LNCAP (cell line): ENCODE results near the gene CHMP6.

Experiments used
- CTCF ChIP-seq: fragments of 450-650 bp; IDR thresholded peaks from 2 replicates; pipeline ENCODE4 v1.5.1; 2017; ENCODE audit warnings: mild to moderate bottlenecking

The CHMP6 gene

GRCh38 chr17:80948019-80948975 is 43.3 kb upstream of the CHMP6 start:
- no peak for TF ChIP-seq CTCF

GRCh38 chr17:80948976-80949450 is 42.6 kb upstream of the CHMP6 start:
- TF ChIP-seq CTCF, result no peak

GRCh38 chr17:80949451-80950421 is 41.9 kb upstream of the CHMP6 start:
- no peak for TF ChIP-seq CTCF

- TF ChIP-seq CTCF, result no peak
Measured at GRCh38 chr17:80950466-80951120, 41.0 kb upstream of the CHMP6 start.

GRCh38 chr17:80951121-80952090 is 40.2 kb upstream of the CHMP6 start:
- TF ChIP-seq CTCF, result no peak

GRCh38 chr17:80952291-80952690 is 39.4 kb upstream of the CHMP6 start:
- TF ChIP-seq CTCF, result no peak
